ENCODE measurements around the gene PDE4D.
"Not testable (repeated sequence)": the region's sequence is repeated elsewhere in the genome, so short reads cannot be mapped to it uniquely, and the experiment has no call there.

Gene PDE4D

GRCh38 chr5:59327191-59327980 lies 566.1 kb downstream of the PDE4D start:
- Mint-ChIP-seq H3K27ac (no peak overlapping the region), H3K27me3 (peaks cover 7% of the 10 kb centered on the region), H3K9me3 (no peaks in the 10 kb centered on the region), H3K36me3 (no peaks in the 10 kb centered on the region), H3K4me1 (no peaks in the 10 kb centered on the region), H3K4me3 (no peak overlapping the region)
- DNase-seq: no peak
- CTCF ChIA-PET: interaction anchor here (0.6 kb wide), 1 partner anchor 131 kb away, joined by 3 read pairs; no protein-coding TSS in a partner anchor

DNA sequence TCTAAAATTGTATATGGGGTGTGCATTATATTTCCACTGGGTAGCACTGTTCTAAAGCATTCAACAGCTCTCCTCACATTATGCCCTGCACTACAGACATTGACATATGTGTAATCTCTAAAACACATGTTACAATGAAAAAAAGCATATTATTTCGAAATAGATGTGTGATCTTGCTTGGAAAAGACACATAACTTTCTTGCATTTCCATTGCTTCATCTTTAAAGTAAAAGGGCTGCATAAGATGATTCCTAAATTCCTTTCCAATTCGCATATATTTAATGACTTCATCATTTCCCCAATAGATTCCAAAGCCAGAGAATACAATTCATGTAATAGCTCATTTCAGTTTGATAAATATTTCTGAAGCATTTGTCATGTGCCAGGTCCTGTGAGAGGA lies 566.9 kb downstream of the PDE4D start:
- Mint-ChIP-seq H3K9me3 (no peaks in the 10 kb centered on the region), H3K4me3 (no peak overlapping the region)
- CTCF ChIA-PET: no interaction called here

GRCh38 chr5:59325070-59325469 lies 568.5 kb downstream of the PDE4D start:
- DNase-seq: no peak
- H3K4me3 Mint-ChIP-seq: no peak overlapping the region
- no peaks in the 10 kb centered on the region for H3K4me1 Mint-ChIP-seq
- H3K27ac Mint-ChIP-seq: no peak overlapping the region
- CTCF ChIA-PET: no interaction called here
- no peaks in the 10 kb centered on the region for H3K27me3 Mint-ChIP-seq
- H3K36me3 Mint-ChIP-seq: no peaks in the 10 kb centered on the region
- H3K9me3 Mint-ChIP-seq: no peaks in the 10 kb centered on the region

More for the DNA sequence above, 566.9 kb downstream of the PDE4D start:
- Mint-ChIP-seq H3K4me1 (no peaks in the 10 kb centered on the region), H3K27ac (no peak overlapping the region), H3K27me3 (peaks cover 7% of the 10 kb centered on the region), H3K36me3 (no peaks in the 10 kb centered on the region)
- no peak for DNase-seq

GRCh38 chr5:59322894-59323293 lies 570.6 kb downstream of the PDE4D start:
- no peaks in the 10 kb centered on the region for H3K27me3 Mint-ChIP-seq
- H3K4me1 Mint-ChIP-seq: no peaks in the 10 kb centered on the region

DNA sequence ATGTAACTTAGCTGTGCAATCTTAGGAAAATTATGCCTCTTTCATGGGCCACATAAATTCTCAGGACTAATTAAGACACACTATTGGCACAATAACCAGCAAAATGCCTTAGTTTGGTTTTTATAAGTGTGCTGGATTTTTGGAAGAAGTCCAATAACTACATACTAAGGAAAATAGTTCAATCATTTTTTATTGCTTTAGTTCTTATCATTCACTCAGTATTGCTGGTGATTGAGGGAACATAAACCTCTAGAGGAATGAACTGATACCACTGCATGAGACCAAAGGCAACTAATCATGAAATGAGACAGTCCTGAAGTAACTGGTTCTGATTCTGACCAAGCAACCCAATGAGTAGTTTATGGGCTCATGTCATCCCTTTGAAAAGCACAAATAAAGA lies 571.5 kb downstream of the PDE4D start:
- H3K27me3 Mint-ChIP-seq: peaks cover under 1% of the 10 kb centered on the region
- no peak overlapping the region for H3K4me3 Mint-ChIP-seq

More at GRCh38 chr5:59322894-59323293, 570.6 kb downstream of the PDE4D start:
- Mint-ChIP-seq H3K9me3 (no peaks in the 10 kb centered on the region), H3K4me3 (no peak overlapping the region), H3K36me3 (no peaks in the 10 kb centered on the region), H3K27ac (no peak overlapping the region)
- no peak for DNase-seq
- CTCF ChIA-PET: no interaction called here

DNA sequence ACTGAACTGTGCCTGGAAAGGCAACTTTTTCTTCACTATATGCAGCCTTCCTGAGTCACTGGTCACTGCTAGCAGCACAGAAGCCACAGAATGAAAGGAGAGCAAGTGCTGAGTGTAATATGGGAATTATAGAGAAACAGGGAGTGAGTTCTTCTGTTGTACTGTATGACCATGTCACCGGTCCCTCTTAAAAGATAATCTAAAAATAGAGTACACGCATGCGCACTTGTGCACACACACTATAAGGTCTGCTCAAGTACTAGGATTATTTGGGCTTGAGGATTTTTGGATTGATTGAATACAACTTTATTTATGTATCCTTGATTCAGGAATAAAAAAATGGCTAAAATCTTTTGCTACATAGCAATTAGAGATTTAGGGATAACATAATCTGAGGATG lies 571.9 kb downstream of the PDE4D start:
- peaks cover 4% of the 10 kb centered on the region for H3K27me3 Mint-ChIP-seq
- H3K4me1 Mint-ChIP-seq: no peaks in the 10 kb centered on the region
- no peak for DNase-seq
- H3K27ac Mint-ChIP-seq: no peak overlapping the region
- no peaks in the 10 kb centered on the region for H3K9me3 Mint-ChIP-seq
- H3K4me3 Mint-ChIP-seq: no peak overlapping the region
- no peaks in the 10 kb centered on the region for H3K36me3 Mint-ChIP-seq
- CTCF ChIA-PET: no interaction called here

More for the DNA sequence above, 571.5 kb downstream of the PDE4D start:
- CTCF ChIA-PET: no interaction called here
- H3K36me3 Mint-ChIP-seq: no peaks in the 10 kb centered on the region
- H3K27ac Mint-ChIP-seq: no peak overlapping the region
- H3K9me3 Mint-ChIP-seq: no peaks in the 10 kb centered on the region
- H3K4me1 Mint-ChIP-seq: no peaks in the 10 kb centered on the region
- no peak for DNase-seq

- Mint-ChIP-seq H3K4me1 (no peaks in the 10 kb centered on the region), H3K9me3 (no peaks in the 10 kb centered on the region), H3K36me3 (no peaks in the 10 kb centered on the region), H3K27ac (no peak overlapping the region), H3K4me3 (no peak overlapping the region), H3K27me3 (peaks cover 4% of the 10 kb centered on the region)
- CTCF ChIA-PET: no interaction called here
- no peak for DNase-seq
Observed at GRCh38 chr5:59320420-59320819, 573.1 kb downstream of the PDE4D start.

- Mint-ChIP-seq H3K27ac (no peak overlapping the region), H3K4me1 (no peaks in the 10 kb centered on the region), H3K36me3 (no peaks in the 10 kb centered on the region), H3K27me3 (peaks cover 4% of the 10 kb centered on the region), H3K9me3 (no peaks in the 10 kb centered on the region), H3K4me3 (no peak overlapping the region)
- DNase-seq: no peak
- CTCF ChIA-PET: no interaction called here
Observed at GRCh38 chr5:59319250-59319649, 574.3 kb downstream of the PDE4D start.

DNA sequence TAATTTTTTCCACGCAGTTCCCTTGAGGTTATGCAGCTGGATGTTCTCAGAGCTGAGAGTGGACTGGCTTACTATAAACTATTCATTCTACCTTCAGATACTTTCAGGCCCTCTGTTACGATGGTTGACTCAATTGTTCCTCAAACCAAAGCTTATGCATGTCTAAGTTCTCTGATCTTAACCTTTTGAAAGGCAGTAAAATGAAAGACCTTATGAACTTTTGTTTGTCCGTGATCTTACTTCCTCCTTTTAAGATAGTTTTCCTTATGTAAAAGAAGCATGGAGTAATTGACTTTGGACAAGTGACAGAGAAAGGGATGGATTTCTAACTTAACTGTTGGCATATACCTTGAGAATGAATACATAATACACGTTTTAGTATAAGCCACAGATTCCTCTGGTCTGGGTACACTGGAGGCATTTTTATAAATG lies 575.7 kb downstream of the PDE4D start:
- no peaks in the 10 kb centered on the region for H3K9me3 Mint-ChIP-seq
- no peak for DNase-seq
- CTCF ChIA-PET: no interaction called here
- no peak overlapping the region for H3K27ac Mint-ChIP-seq
- no peak overlapping the region for H3K4me3 Mint-ChIP-seq
- no peaks in the 10 kb centered on the region for H3K4me1 Mint-ChIP-seq
- H3K27me3 Mint-ChIP-seq: peaks cover 4% of the 10 kb centered on the region
- H3K36me3 Mint-ChIP-seq: no peaks in the 10 kb centered on the region

- H3K9me3 Mint-ChIP-seq: no peaks in the 10 kb centered on the region
- no peak for DNase-seq
- H3K27ac Mint-ChIP-seq: no peak overlapping the region
- no peak overlapping the region for H3K4me3 Mint-ChIP-seq
- H3K4me1 Mint-ChIP-seq: no peaks in the 10 kb centered on the region
- H3K27me3 Mint-ChIP-seq: peaks cover 4% of the 10 kb centered on the region
- CTCF ChIA-PET: no interaction called here
- H3K36me3 Mint-ChIP-seq: no peaks in the 10 kb centered on the region
Observed at GRCh38 chr5:59317023-59317773, 576.3 kb downstream of the PDE4D start.

DNA sequence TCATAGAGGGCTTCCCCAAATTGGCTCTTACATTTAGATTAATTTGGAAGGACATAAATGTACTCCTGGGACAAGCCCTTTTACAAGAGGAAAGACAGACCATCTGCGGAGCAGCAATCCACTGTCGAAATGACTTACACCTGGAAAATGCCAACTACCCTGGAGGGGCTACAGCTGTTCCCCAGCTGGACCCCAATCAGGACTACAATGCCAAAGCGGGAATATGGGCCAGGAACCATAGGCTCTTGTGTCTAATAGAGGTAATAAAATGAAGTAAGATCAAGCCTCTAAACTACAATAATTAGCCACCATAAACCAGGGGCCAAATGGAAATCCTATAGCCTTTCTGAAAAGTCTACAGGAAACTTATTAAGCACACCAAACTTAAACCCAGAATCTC lies 581.3 kb downstream of the PDE4D start:
- no peak overlapping the region for H3K4me3 Mint-ChIP-seq
- H3K27ac Mint-ChIP-seq: no peak overlapping the region
- H3K27me3 Mint-ChIP-seq: peaks cover 4% of the 10 kb centered on the region
- H3K4me1 Mint-ChIP-seq: no peaks in the 10 kb centered on the region
- H3K9me3 Mint-ChIP-seq: no peaks in the 10 kb centered on the region
- no peak for DNase-seq
- no peaks in the 10 kb centered on the region for H3K36me3 Mint-ChIP-seq
- CTCF ChIA-PET: no interaction called here

- H3K4me3 Mint-ChIP-seq, CTCF ChIA-PET, H3K27me3 Mint-ChIP-seq, H3K4me1 Mint-ChIP-seq, H3K27ac Mint-ChIP-seq, DNase-seq, H3K9me3 Mint-ChIP-seq, H3K36me3 Mint-ChIP-seq: not testable (repeated sequence)
Observed at GRCh38 chr5:59308685-59309084, 584.8 kb downstream of the PDE4D start.

- H3K27me3 Mint-ChIP-seq, H3K36me3 Mint-ChIP-seq, H3K9me3 Mint-ChIP-seq, H3K27ac Mint-ChIP-seq, DNase-seq, H3K4me3 Mint-ChIP-seq, CTCF ChIA-PET, H3K4me1 Mint-ChIP-seq: not testable (repeated sequence)
Observed at GRCh38 chr5:59303289-59303716, 590.2 kb downstream of the PDE4D start.

DNA sequence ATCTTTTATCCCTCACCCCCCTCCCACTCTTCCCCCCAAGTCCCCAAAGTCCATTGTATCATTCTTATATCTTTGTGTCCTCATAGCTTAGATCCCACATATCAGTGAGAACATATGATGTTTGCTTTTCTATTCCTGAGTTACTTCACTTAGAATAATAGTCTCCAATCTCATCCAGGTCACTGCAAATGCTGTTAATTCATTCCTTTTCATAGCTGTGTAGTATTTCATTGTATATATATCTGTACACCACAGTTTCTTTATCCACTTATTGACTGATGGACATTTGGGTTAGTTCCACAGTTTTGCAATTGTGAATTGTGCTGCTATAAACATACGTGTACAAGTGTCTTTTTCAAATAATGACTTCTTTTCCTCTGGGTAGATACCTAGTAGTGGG lies 591.0 kb downstream of the PDE4D start:
- H3K36me3 Mint-ChIP-seq, CTCF ChIA-PET, H3K4me3 Mint-ChIP-seq, H3K9me3 Mint-ChIP-seq, H3K27me3 Mint-ChIP-seq, DNase-seq, H3K27ac Mint-ChIP-seq, H3K4me1 Mint-ChIP-seq: not testable (repeated sequence)

- Mint-ChIP-seq H3K27ac (no peak overlapping the region), H3K27me3 (no peaks in the 10 kb centered on the region), H3K4me1 (peaks cover 3% of the 10 kb centered on the region), H3K36me3 (no peaks in the 10 kb centered on the region), H3K9me3 (no peaks in the 10 kb centered on the region), H3K4me3 (no peak overlapping the region)
- no peak for DNase-seq
- CTCF ChIA-PET: no interaction called here
Observed at GRCh38 chr5:59301727-59302126, 591.8 kb downstream of the PDE4D start.

Measured in activated naive CD4-positive, alpha-beta T cell treated with anti-CD3 and anti-CD28 coated beads, Interleukin-2, amount 10 ng/mL, durations not matched to agents 7 days and 5 days (primary cell).